ENCODE data around the gene KANK3. TPM values are rescaled to one million over a fixed set of nuclear protein-coding genes. Genes with fewer than 3 reads are reported as not detected.
"Not testable (repeated sequence)": the region's sequence is repeated elsewhere in the genome, so short reads cannot be mapped to it uniquely, and the experiment has no call there.

Gene KANK3
- total RNA-seq, 1 experiment from 2014 or later, result 7.7 TPM

DNA sequence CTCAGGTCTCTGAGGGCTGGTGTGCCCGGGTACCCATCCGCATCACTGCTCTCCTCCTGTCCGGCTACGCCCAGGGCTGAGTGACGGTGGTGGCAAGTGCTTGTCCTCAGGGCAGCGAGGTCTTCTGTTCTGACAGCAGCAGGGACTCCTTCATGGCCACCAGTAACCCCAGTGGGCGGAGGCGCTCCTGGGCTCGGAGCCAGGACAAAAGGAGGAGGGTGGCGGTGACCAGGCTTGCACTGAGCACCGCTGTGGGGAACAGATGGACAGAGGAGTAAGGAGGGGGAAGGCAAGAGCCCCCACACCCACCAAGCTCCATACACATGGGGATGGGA is 40.7 kb downstream of the KANK3 start:
- Histone ChIP-seq H4K20me1 (ENCODE audit: control insufficient read depth, insufficient read depth, insufficient read length) (no peaks in the 10 kb centered on the region), H2AK5ac (ENCODE audit: insufficient read length, low read length) (no peak overlapping the region), H2AFZ (ENCODE audit: low read length) (no peak overlapping the region), H2BK20ac (ENCODE audit: low read depth, low read length, poor library complexity, severe bottlenecking) (no peak overlapping the region), H4K8ac (replicated peaks; ENCODE audit: insufficient read length, low read depth, low read length) (no peak overlapping the region), H3K23me2 (ENCODE audit: insufficient read length, low read depth, low read length, poor library complexity, severe bottlenecking) (peaks cover 1% of the 10 kb centered on the region), H3K79me2 (ENCODE audit: insufficient read depth, low read length) (no peaks in the 10 kb centered on the region; the same call in 1 of the 2 replicates), H2BK120ac (ENCODE audit: low read depth, low read length, poor library complexity, severe bottlenecking) (no peak overlapping the region), H3K14ac (ENCODE audit: insufficient read depth, low read length) (no peak overlapping the region; the same call in 1 of the 2 replicates), H3K27ac (ENCODE audit: insufficient read length, low read depth, low read length) (no peak overlapping the region), H3T11ph (ENCODE audit: low read length) (no peak overlapping the region), H3K27me3 (ENCODE audit: insufficient read depth, low read length) (no peaks in the 10 kb centered on the region), H2BK5ac (ENCODE audit: insufficient read length, low read length) (no peak overlapping the region), H3K4me2 (ENCODE audit: insufficient read depth, insufficient read length, low read length) (no peak overlapping the region), H4K91ac (ENCODE audit: insufficient read length, low read depth, low read length) (no peak overlapping the region), H3K9me3 (ENCODE audit: control insufficient read depth, low read depth, low read length) (no peaks in the 10 kb centered on the region), H3K9ac (ENCODE audit: extremely low read depth, insufficient read length, low read length) (no peak overlapping the region), H3K56ac (ENCODE audit: insufficient read length, low read depth, low read length) (no peak overlapping the region), H3K23ac (ENCODE audit: insufficient read length, low read depth, low read length) (no peak overlapping the region), H2BK15ac (ENCODE audit: low read depth, low read length) (no peak overlapping the region), H4K5ac (ENCODE audit: insufficient read length, low read depth, low read length) (no peak overlapping the region), H2BK12ac (ENCODE audit: insufficient read length, low read depth, low read length) (no peak overlapping the region), H3K79me1 (ENCODE audit: insufficient read depth, low read depth, low read length, poor library complexity, severe bottlenecking) (no peaks in the 10 kb centered on the region), H3K4me1 (ENCODE audit: insufficient read depth, low read length) (no peaks in the 10 kb centered on the region), H3K4ac (ENCODE audit: low read depth, low read length) (no peak overlapping the region), H3K18ac (ENCODE audit: insufficient read length, low read depth, low read length) (no peak overlapping the region)
- Mint-ChIP-seq H3K36me3 (ENCODE audit: insufficient read depth in 1 of 3, low read depth in 3 of 3) (peaks cover 11 to 25% (median 17%) of the 10 kb centered on the region in 3 experiments), H3K27ac (no peak overlapping the region), H3K4me3 (no peak overlapping the region), H3K4me1 (peaks cover 15 to 20% of the 10 kb centered on the region in 2 experiments), H3K9me3 (no peaks in the 10 kb centered on the region), H3K27me3 (ENCODE audit: low read depth) (no peaks in the 10 kb centered on the region)
- DNase-seq, result no peak
- no CpG with 5 or more reads among the region's 11 CpGs for WGBS (ENCODE audit: extremely low coverage, insufficient read length, low lambda C conversion rate)
- TF ChIP-seq, protein P1, sequence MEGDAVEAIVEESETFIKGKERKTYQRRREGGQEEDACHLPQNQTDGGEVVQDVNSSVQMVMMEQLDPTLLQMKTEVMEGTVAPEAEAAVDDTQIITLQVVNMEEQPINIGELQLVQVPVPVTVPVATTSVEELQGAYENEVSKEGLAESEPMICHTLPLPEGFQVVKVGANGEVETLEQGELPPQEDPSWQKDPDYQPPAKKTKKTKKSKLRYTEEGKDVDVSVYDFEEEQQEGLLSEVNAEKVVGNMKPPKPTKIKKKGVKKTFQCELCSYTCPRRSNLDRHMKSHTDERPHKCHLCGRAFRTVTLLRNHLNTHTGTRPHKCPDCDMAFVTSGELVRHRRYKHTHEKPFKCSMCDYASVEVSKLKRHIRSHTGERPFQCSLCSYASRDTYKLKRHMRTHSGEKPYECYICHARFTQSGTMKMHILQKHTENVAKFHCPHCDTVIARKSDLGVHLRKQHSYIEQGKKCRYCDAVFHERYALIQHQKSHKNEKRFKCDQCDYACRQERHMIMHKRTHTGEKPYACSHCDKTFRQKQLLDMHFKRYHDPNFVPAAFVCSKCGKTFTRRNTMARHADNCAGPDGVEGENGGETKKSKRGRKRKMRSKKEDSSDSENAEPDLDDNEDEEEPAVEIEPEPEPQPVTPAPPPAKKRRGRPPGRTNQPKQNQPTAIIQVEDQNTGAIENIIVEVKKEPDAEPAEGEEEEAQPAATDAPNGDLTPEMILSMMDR (conservative IDR thresholded peaks at IDR 0.05), result no peak

DNA sequence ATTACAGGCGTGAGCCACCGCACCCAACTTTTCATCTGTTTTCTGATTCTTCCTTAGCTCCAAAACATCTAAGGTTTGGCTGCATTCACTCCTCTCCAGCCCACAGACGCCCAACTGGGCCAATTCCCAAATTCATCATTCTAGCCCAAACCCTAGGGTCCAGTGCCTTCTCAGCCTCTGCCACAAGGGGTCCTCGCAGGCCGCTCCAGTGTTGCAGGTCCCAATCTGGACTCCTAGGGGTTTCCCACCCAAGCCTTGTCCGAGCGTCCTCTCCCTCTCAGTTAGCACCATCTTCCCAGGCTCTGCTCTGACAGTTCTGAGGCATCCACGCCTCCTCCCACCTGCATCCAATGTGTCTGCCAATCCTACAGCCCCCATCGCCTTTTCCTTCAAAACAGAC is 51.7 kb downstream of the KANK3 start:
- H3K36me3 Mint-ChIP-seq (ENCODE audit: insufficient read depth in 1 of 3, low read depth in 3 of 3); H2BK12ac ChIP-seq (ENCODE audit: insufficient read length, low read depth, low read length); H3K14ac ChIP-seq (ENCODE audit: insufficient read depth, low read length); H2BK15ac ChIP-seq (ENCODE audit: low read depth, low read length); H3K27ac Mint-ChIP-seq; H2BK120ac ChIP-seq (ENCODE audit: low read depth, low read length, poor library complexity, severe bottlenecking); H3K4me3 Mint-ChIP-seq; DNase-seq; H2AK5ac ChIP-seq (ENCODE audit: insufficient read length, low read length); H3K9me3 Mint-ChIP-seq; H3K79me1 ChIP-seq (ENCODE audit: insufficient read depth, low read depth, low read length, poor library complexity, severe bottlenecking); H3K23ac ChIP-seq (ENCODE audit: insufficient read length, low read depth, low read length); H3K4me1 ChIP-seq (ENCODE audit: insufficient read depth, low read length); H4K91ac ChIP-seq (ENCODE audit: insufficient read length, low read depth, low read length); H3K27ac ChIP-seq (ENCODE audit: insufficient read length, low read depth, low read length); H3K4me2 ChIP-seq (ENCODE audit: insufficient read depth, insufficient read length, low read length); H2AFZ ChIP-seq (ENCODE audit: low read length); H3T11ph ChIP-seq (ENCODE audit: low read length); H3K4me1 Mint-ChIP-seq; H3K56ac ChIP-seq (ENCODE audit: insufficient read length, low read depth, low read length); H3K79me2 ChIP-seq (ENCODE audit: insufficient read depth, low read length); H3K9me3 ChIP-seq (ENCODE audit: control insufficient read depth, low read depth, low read length); H4K5ac ChIP-seq (ENCODE audit: insufficient read length, low read depth, low read length); H2BK20ac ChIP-seq (ENCODE audit: low read depth, low read length, poor library complexity, severe bottlenecking); H2BK5ac ChIP-seq (ENCODE audit: insufficient read length, low read length); H3K27me3 Mint-ChIP-seq (ENCODE audit: low read depth); H3K23me2 ChIP-seq (ENCODE audit: insufficient read length, low read depth, low read length, poor library complexity, severe bottlenecking); H4K8ac ChIP-seq (replicated peaks; ENCODE audit: insufficient read length, low read depth, low read length); H3K4ac ChIP-seq (ENCODE audit: low read depth, low read length); H3K27me3 ChIP-seq (ENCODE audit: insufficient read depth, low read length); H3K18ac ChIP-seq (ENCODE audit: insufficient read length, low read depth, low read length); H4K20me1 ChIP-seq (ENCODE audit: control insufficient read depth, insufficient read depth, insufficient read length); H3K9ac ChIP-seq (ENCODE audit: extremely low read depth, insufficient read length, low read length): not testable (repeated sequence)
- no CpG with 5 or more reads among the region's 9 CpGs for WGBS (ENCODE audit: extremely low coverage, insufficient read length, low lambda C conversion rate)
